Measurements from ENCODE around the gene PTS. TPM values are rescaled to one million over a fixed set of nuclear protein-coding genes. Genes with fewer than 3 reads are reported as not detected.

Gene PTS
- total RNA-seq, result 10 to 100 TPM; 27.4 to 29.5 (median 27.7) TPM
- long read RNA-seq, donor 1, transcript PTS-201 (6 exons, 935 nt), result major isoform, 7 of 12 reads
- long read RNA-seq, donor 1, partial matches to known transcripts, result 0 of 12 reads
- long read RNA-seq, donor 1, other reads (novel, unspliced or antisense), result 3 of 12 reads
- long read RNA-seq, donor 2, transcript PTS-201 (6 exons, 935 nt), result major isoform, 19 of 20 reads
- long read RNA-seq, donor 2, partial matches to known transcripts, result 1 of 20 reads
- long read RNA-seq, donor 2, other reads (novel, unspliced or antisense), result 0 of 20 reads

DNA sequence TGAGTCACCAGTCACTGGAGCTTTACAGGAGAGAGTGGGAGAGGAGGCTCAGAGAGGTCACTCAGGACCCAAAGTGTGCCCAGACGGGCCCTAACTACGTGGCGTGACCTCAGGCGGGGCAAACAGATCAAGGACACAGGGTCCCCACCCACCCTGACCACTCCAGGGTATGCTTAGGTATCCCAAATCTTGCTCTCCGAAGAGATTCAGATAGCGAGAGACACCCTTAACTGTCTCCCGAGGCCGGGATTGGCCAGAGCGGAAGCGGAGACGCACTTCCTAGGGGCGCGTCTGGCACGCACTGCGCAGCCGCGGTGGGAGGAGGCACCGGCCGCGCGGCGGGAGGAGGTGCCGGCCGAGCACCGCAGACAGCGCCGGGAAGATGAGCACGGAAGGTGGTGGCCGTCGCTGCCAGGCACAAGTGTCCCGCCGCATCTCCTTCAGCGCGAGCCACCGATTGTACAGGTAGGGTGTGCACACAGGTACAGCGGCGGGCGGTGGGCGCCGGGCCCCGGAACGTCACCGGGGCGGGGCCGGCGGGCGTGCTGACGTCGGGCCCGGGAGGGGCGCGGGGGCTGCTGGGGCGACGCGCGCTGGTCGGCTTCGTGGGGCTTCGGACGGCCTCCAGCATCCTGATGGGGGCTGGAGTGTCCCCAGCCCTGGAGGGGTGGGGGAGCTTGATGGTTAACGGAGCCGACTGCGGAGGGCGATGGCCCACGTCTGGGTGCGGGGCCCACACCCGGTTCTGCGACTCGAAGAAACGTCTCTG, at the start of gene PTS:
PTS (plus strand) TSS at position 367 of the 769 bp plus-strand sequence; CDS start at position 383, 16 bp downstream.
- TF ChIP-seq, protein P1, sequence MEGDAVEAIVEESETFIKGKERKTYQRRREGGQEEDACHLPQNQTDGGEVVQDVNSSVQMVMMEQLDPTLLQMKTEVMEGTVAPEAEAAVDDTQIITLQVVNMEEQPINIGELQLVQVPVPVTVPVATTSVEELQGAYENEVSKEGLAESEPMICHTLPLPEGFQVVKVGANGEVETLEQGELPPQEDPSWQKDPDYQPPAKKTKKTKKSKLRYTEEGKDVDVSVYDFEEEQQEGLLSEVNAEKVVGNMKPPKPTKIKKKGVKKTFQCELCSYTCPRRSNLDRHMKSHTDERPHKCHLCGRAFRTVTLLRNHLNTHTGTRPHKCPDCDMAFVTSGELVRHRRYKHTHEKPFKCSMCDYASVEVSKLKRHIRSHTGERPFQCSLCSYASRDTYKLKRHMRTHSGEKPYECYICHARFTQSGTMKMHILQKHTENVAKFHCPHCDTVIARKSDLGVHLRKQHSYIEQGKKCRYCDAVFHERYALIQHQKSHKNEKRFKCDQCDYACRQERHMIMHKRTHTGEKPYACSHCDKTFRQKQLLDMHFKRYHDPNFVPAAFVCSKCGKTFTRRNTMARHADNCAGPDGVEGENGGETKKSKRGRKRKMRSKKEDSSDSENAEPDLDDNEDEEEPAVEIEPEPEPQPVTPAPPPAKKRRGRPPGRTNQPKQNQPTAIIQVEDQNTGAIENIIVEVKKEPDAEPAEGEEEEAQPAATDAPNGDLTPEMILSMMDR (IDR thresholded peaks at IDR 0.05), result no peak
- intact Hi-C loops (cut with DNase I, micrococcal nuclease), result no loop called here
- ATAC-seq (peak; percentile 98), DNase-seq (peak; percentile 89 to 93 (median 91))
- Histone ChIP-seq H3K4me1 (ENCODE audit: low read depth) (peaks cover 11% of the 10 kb centered on the region), H3K36me3 (ENCODE audit: low read depth) (no peaks in the 10 kb centered on the region), H3K4me3 (peak within 1 kb of the TSS; percentile 52), H3K9me3 (no peaks in the 10 kb centered on the region)

DNA sequence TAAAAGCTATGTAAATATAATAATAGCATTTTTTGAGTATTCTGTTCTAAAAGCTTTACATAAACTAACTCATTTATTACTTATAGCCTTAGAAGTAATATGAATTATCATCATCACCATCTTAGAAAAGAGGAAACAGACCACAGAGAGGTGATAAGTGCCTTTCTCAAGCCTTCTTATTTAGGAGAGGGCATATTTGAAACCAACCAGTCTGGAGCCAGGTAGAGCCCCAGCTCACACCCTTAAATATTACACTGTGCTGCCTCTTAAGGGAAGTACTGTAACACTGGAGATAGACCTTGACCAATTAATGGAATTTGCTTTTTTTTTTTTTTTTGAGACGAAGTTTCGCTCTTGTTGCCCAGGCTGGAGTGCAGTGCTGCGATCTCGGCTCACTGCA, 48.6 kb upstream of the PTS start:
- Histone ChIP-seq H3K36me3 (ENCODE audit: low read depth) (no peaks in the 10 kb centered on the region), H3K4me3 (no peak overlapping the region), H3K9me3 (no peaks in the 10 kb centered on the region), H3K4me1 (ENCODE audit: low read depth) (peaks cover 3% of the 10 kb centered on the region)
- intact Hi-C loops (cut with DNase I, micrococcal nuclease), result loop anchor here (10.0 kb wide), 1 partner anchor 63 kb away; no protein-coding TSS in a partner anchor
- no peak for ATAC-seq
- no peak for DNase-seq
- TF ChIP-seq, protein P1 (IDR thresholded peaks at IDR 0.05), result no peak

DNA sequence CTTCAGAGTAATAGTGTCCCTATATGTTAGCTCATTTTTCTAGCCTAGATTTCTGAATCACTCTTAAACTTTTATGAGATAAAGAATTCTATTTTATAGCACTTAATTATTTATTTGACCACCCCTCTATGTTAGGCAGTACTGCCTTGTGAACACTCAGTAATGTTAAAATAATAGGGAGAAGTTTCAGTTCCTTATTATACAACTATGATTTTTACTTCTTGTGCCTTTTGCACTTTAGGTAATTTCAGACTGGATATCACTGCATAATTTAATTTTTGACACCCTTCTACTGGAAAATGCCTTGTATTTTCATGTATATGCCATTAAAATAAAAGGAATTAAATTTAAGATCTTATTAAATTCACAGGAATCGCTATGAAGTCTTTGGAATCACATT, 47.8 kb upstream of the PTS start:
- TF ChIP-seq, protein P1 (IDR thresholded peaks at IDR 0.05), result no peak
- Histone ChIP-seq H3K4me3 (no peak overlapping the region), H3K36me3 (ENCODE audit: low read depth) (no peaks in the 10 kb centered on the region), H3K9me3 (no peaks in the 10 kb centered on the region), H3K4me1 (ENCODE audit: low read depth) (peaks cover 3% of the 10 kb centered on the region)
- intact Hi-C loops (cut with DNase I, micrococcal nuclease), result loop anchor here (10.0 kb wide), 1 partner anchor 64 kb away; no protein-coding TSS in a partner anchor
- no peak for ATAC-seq
- no peak for DNase-seq

DNA sequence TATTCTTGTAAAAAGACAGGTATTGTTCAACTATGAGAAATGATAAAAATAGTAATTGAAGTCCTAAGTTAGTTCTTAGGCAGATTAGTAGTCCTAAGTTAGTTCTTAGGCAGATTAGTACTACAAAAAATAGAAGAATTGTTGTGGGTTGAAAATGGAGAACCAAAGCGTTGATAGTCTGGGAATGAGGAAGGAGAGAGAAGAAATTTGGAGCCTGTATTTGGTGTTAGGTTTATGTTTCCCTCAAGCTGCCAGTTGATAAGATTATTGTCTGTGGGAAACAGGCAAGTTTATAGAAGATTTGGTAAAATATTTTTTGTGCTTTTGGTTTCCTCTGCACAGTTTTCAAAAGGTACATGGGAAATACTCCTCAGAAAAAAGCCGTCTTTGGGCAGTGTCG, 47.3 kb upstream of the PTS start:
- no peak for ATAC-seq
- no peaks in the 10 kb centered on the region for H3K36me3 ChIP-seq (ENCODE audit: low read depth)
- DNase-seq, result no peak
- H3K4me3 ChIP-seq, result no peak overlapping the region
- H3K9me3 ChIP-seq, result no peaks in the 10 kb centered on the region
- TF ChIP-seq, protein P1 (IDR thresholded peaks at IDR 0.05), result no peak
- peaks cover 3% of the 10 kb centered on the region for H3K4me1 ChIP-seq (ENCODE audit: low read depth)
- intact Hi-C loops (cut with DNase I, micrococcal nuclease), result loop anchor here (10.0 kb wide), 1 partner anchor 64 kb away; no protein-coding TSS in a partner anchor

DNA sequence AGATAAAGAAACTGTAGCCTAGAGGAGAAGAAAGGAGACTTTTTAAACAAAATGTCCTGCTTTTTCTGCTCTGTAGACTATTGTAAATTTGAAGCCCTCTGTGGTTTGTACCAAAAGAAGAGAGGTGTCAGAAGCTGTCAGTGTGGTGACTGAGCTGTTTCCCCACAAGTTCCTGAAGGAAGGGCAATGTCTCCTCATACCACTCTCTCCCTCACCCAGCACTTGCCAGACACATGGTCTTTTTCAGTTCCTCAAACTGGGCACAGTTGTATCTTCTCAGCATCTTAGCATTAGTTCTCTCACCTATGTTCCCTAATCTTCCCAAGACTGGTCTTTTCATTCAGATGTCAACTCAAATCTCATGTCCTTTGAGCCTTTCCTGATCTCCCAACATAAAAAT, 46.6 kb upstream of the PTS start:
- TF ChIP-seq, protein P1 (IDR thresholded peaks at IDR 0.05), result no peak
- no peaks in the 10 kb centered on the region for H3K9me3 ChIP-seq
- no peak overlapping the region for H3K4me3 ChIP-seq
- no peaks in the 10 kb centered on the region for H3K36me3 ChIP-seq (ENCODE audit: low read depth)
- ATAC-seq, result peak; percentile 37
- no peak for DNase-seq
- intact Hi-C loops (cut with DNase I, micrococcal nuclease), result loop anchor here (10.0 kb wide), 1 partner anchor 65 kb away; no protein-coding TSS in a partner anchor
- peaks cover 3% of the 10 kb centered on the region for H3K4me1 ChIP-seq (ENCODE audit: low read depth)

Measured in mucosa of descending colon (tissue), 3 donors.